ENCODE results near the gene E2F8. TPM values are rescaled to one million over a fixed set of nuclear protein-coding genes. Genes with fewer than 3 reads are reported as not detected.

The E2F8 gene
- total and polyA plus RNA-seq, 9 of the 15 experiments (the other 6 are each of a cell fraction or from before 2014, with no cell fraction given) = 6.9 to 23.6 (median 12.1) TPM

- Histone ChIP-seq H3K27ac (ENCODE audit: extremely low read depth, low read depth, low read length) (no peak overlapping the region), H3K27me3 (ENCODE audit: control insufficient read depth in 2 of 2, insufficient read depth in 2 of 2, low read length in 2 of 2) (no peaks in the 10 kb centered on the region), H3K4me1 (replicated peaks in 1 of 2; ENCODE audit: control insufficient read depth in 2 of 2, insufficient read depth in 2 of 2, low read length in 2 of 2) (peaks cover 8 to 13% of the 10 kb centered on the region in 2 experiments; a peak in 3 of 5 replicates), H3K9me3 (replicated peaks; ENCODE audit: control insufficient read depth, insufficient read depth, low read depth, low read length) (no peaks in the 10 kb centered on the region), H3K36me3 (ENCODE audit: control insufficient read depth, insufficient read depth, low read length) (peaks cover 61% of the 10 kb centered on the region), H3K4me2 (ENCODE audit: insufficient read depth, low read length) (no peak overlapping the region), H2AFZ (ENCODE audit: low read depth, low read length) (no peak overlapping the region), H3K9ac (ENCODE audit: insufficient read depth in 1 of 2, low read depth in 2 of 2, low read length in 2 of 2) (no peak overlapping the region), H3K79me2 (ENCODE audit: control insufficient read depth, insufficient read depth, low read length) (peaks cover 31% of the 10 kb centered on the region), H3K9me1 (ENCODE audit: control insufficient read depth, insufficient read depth, low read length) (no peaks in the 10 kb centered on the region), H3K4me3 (no peak overlapping the region), H4K20me1 (replicated peaks; ENCODE audit: control insufficient read depth, insufficient read depth, low read length) (no peaks in the 10 kb centered on the region)
- ChIA-PET CTCF (ENCODE audit: low intra/inter-chr PET ratio) (no interaction called here), POLR2A (interaction anchor here (1.0 to 1.8 kb wide), 2 partner anchors 13 to 20 kb away, joined by 3 to 7 read pairs; no protein-coding TSS in a partner anchor)
- in situ Hi-C loops (cut with MboI) (no loop called here), intact Hi-C loops (cut with micrococcal nuclease) (no loop called here)
- no TSS peak for BruUV-seq (replicated peaks)
- no peak for TF ChIP-seq SAFB2 (IDR thresholded peaks at IDR 0.05; ENCODE audit: borderline replicate concordance, low read depth, low read length, severe bottlenecking)
- TF ChIP-seq NFIC (IDR thresholded peaks at IDR 0.05) = peak; percentile 44; the same call in 1 of the 2 replicates
- no peak for TF ChIP-seq THAP7 (CRISPR knock-in tag; IDR thresholded peaks at IDR 0.05)
- TF ChIP-seq ARHGAP35 (IDR thresholded peaks at IDR 0.05; ENCODE audit: partially characterized antibody) = no peak
- TF ChIP-seq ZNF592 (IDR thresholded peaks at IDR 0.05) = 0 out of 2 replicates have a peak, but pooled peaks have one; percentile 6
- no peak for TF ChIP-seq GTF3C2 (IDR thresholded peaks at IDR 0.05; ENCODE audit: borderline replicate concordance, extremely low read depth, insufficient read length)
- no peak for DNase-seq (ENCODE audit: extremely low read depth in 1 of 4, low spot score in 3 of 4)
- FAIRE-seq = no peak
- WGBS (ENCODE audit: insufficient coverage, low coverage, missing lambda C conversion rate) = 83% methylated on average over 5 of the region's 5 CpGs
- ATAC-seq = no peak
Measured at GRCh38 chr11:19237813-19238212, 2.9 kb downstream of the E2F8 start.

Measured in K562 (cell line).